ENCODE results near the gene ASIC3.
A peak's percentile ranks its signal among the peaks of the same experiment; 100 is the strongest.

ASIC3 gene

GRCh38 chr7:151045262-151045661 lies 3.1 kb upstream of the ASIC3 start:
- Mint-ChIP-seq H3K36me3 (ENCODE audit: low read depth) (no peaks in the 10 kb centered on the region), H3K9me3 (no peaks in the 10 kb centered on the region)

GRCh38 chr7:151045967-151046366 lies 2.4 kb upstream of the ASIC3 start:
- no peak overlapping the region for H3K27ac Mint-ChIP-seq
- H3K4me1 Mint-ChIP-seq: peaks cover 13% of the 10 kb centered on the region
- no peak for TF ChIP-seq CTCF (IDR thresholded peaks at IDR 0.05; ENCODE audit: unreplicated experiment in 3 of 3)
- H3K4me3 Mint-ChIP-seq: no peak overlapping the region
- H3K27me3 Mint-ChIP-seq (ENCODE audit: low read depth): peaks cover 16% of the 10 kb centered on the region
- no peaks in the 10 kb centered on the region for H3K9me3 Mint-ChIP-seq
- H3K36me3 Mint-ChIP-seq (ENCODE audit: low read depth): no peaks in the 10 kb centered on the region

More at GRCh38 chr7:151045262-151045661, 3.1 kb upstream of the ASIC3 start:
- Mint-ChIP-seq H3K4me3 (no peak overlapping the region), H3K27ac (no peak overlapping the region), H3K4me1 (peaks cover 13% of the 10 kb centered on the region), H3K27me3 (ENCODE audit: low read depth) (peaks cover 12% of the 10 kb centered on the region)
- TF ChIP-seq CTCF (IDR thresholded peaks at IDR 0.05; ENCODE audit: unreplicated experiment in 3 of 3): no peak

GRCh38 chr7:151046603-151047573 lies 1.4 kb upstream of the ASIC3 start:
- no peaks in the 10 kb centered on the region for H3K9me3 Mint-ChIP-seq
- peak overlapping the region in 2 of 3 experiments; percentile 8 to 32 for H3K27ac Mint-ChIP-seq
- peaks cover 16% of the 10 kb centered on the region for H3K27me3 Mint-ChIP-seq (ENCODE audit: low read depth)
- no peaks in the 10 kb centered on the region for H3K36me3 Mint-ChIP-seq (ENCODE audit: low read depth)
- H3K4me1 Mint-ChIP-seq: peaks cover 10% of the 10 kb centered on the region
- no peak for TF ChIP-seq CTCF (IDR thresholded peaks at IDR 0.05; ENCODE audit: unreplicated experiment in 3 of 3)
- H3K4me3 Mint-ChIP-seq: no peak overlapping the region

GRCh38 chr7:151048911-151049463 lies 656 bp downstream of the ASIC3 start:
- Mint-ChIP-seq H3K4me3 (no peak overlapping the region), H3K27me3 (ENCODE audit: low read depth) (peaks cover 16% of the 10 kb centered on the region), H3K27ac (no peak overlapping the region), H3K36me3 (ENCODE audit: low read depth) (no peaks in the 10 kb centered on the region), H3K4me1 (peaks cover 10% of the 10 kb centered on the region), H3K9me3 (no peaks in the 10 kb centered on the region)
- no peak for TF ChIP-seq CTCF (IDR thresholded peaks at IDR 0.05; ENCODE audit: unreplicated experiment in 3 of 3)

GRCh38 chr7:151051108-151051507 lies 2.8 kb downstream of the ASIC3 start:
- no peaks in the 10 kb centered on the region for H3K9me3 Mint-ChIP-seq
- TF ChIP-seq CTCF (IDR thresholded peaks at IDR 0.05; ENCODE audit: unreplicated experiment in 3 of 3): no peak
- H3K4me1 Mint-ChIP-seq: peaks cover 10% of the 10 kb centered on the region
- no peak overlapping the region for H3K27ac Mint-ChIP-seq
- H3K36me3 Mint-ChIP-seq (ENCODE audit: low read depth): peaks cover 5% of the 10 kb centered on the region
- H3K27me3 Mint-ChIP-seq (ENCODE audit: low read depth): peaks cover 19% of the 10 kb centered on the region
- no peak overlapping the region for H3K4me3 Mint-ChIP-seq
